Gastroesophageal sphincter (tissue), 4 donors: ENCODE measurements around the gene DOCK2. TPM values are rescaled to one million over a fixed set of nuclear protein-coding genes. Genes with fewer than 3 reads are reported as not detected.

Experiments
- ATAC-seq: fragments of 150-250 bp; one replicate; pipeline ENCODE4 v1.9.1; 2016; ENCODE audit warnings: mild to moderate bottlenecking, moderate library complexity
- H3K27ac ChIP-seq, 4 donors: fragments of 200-600 bp; sonication (generic) in 3 of 4; 1 replicate in 3 of 4; 2 replicates in 1 of 4; pipeline ENCODE4 v1.5.1; 2016 to 2019
- H3K27me3 ChIP-seq: fragments of 200-600 bp; sonication (generic); one replicate; pipeline ENCODE4 v1.5.1; 2019
- H3K36me3 ChIP-seq, 2 donors: fragments of 200-600 bp; sonication (generic); one replicate each; pipeline ENCODE4 v1.5.1; 2019; ENCODE audit warnings: control low read depth in 1 of 2
- H3K4me1 ChIP-seq, 3 donors: fragments of 200-600 bp; sonication (generic); 1 replicate in 2 of 3; 2 replicates in 1 of 3; pipeline ENCODE4 v1.5.1; 2016 to 2019; ENCODE audit warnings: control low read depth in 2 of 3
- H3K4me3 ChIP-seq, 2 donors: fragments of 200-600 bp; sonication (generic); one replicate each; pipeline ENCODE4 v1.5.1; 2019; ENCODE audit warnings: mild to moderate bottlenecking in 1 of 2, moderate library complexity in 1 of 2
- H3K9me3 ChIP-seq, 3 donors: fragments of 200-600 bp; sonication (generic); one replicate each; pipeline ENCODE4 v1.5.1; 2017 to 2019; ENCODE audit warnings: control low read depth in 2 of 3
- CTCF ChIP-seq, 4 experiments: fragments of 200-600 bp in 2 of 4; fragments of 450-650 bp in 2 of 4; sonication (generic) in 1 of 4; IDR thresholded peaks; one replicate each; pipeline ENCODE4 v1.5.1; 2017 to 2019; ENCODE audit warnings: antibody characterized with exemption in 4 of 4, mild to moderate bottlenecking in 2 of 4, moderate library complexity in 2 of 4
- EP300 ChIP-seq: sonication (generic); formaldehyde crosslinking; IDR thresholded peaks from one replicate; pipeline ENCODE4 v1.6.1; 2017; ENCODE audit warnings: antibody characterized with exemption, mild to moderate bottlenecking
- POLR2A ChIP-seq, 2 donors: fragments of 450-650 bp; IDR thresholded peaks; one replicate each; pipeline ENCODE4 v1.6.1; 2017; ENCODE audit warnings: antibody characterized with exemption in 2 of 2, mild to moderate bottlenecking in 2 of 2, moderate library complexity in 1 of 2
- POLR2AphosphoS5 ChIP-seq: sonication (generic); formaldehyde crosslinking; IDR thresholded peaks from one replicate; pipeline ENCODE4 v1.6.1; 2017; ENCODE audit warnings: antibody characterized with exemption
- WGBS, 2 donors: methylation state at CpG; one replicate each; pipeline ENCODE4 v1.1.5; 2018; ENCODE audit warnings: low coverage in 1 of 2; 5-methylcytosine and 5-hydroxymethylcytosine counted together
- small RNA-seq, 4 donors: library from RNA; depleted of rRNA; stranded (forward); fragments of <200 nt; gene quantifications; one replicate each; pipeline ENCODE3, GENCODE V24; 2016
- total RNA-seq, 4 donors: library from RNA; depleted of rRNA; stranded (reverse); fragments of >200 nt; gene quantifications; one replicate each; pipeline ENCODE4 v1.1.0, GENCODE V29; 2016

DOCK2 gene
- total RNA-seq, 4 donors from 2014 or later, result 9.3 to 20.6 (median 11.8) TPM

GRCh38 chr5:170126626-170127025, 489.6 kb downstream of the DOCK2 start:
- 83 to 95% methylated on average over 1 of the region's 1 CpG for WGBS, 2 donors
- H3K27me3 ChIP-seq, result no peaks in the 10 kb centered on the region
- H3K9me3 ChIP-seq, result peaks cover 0 to 41% (median 2%) of the 10 kb centered on the region in 3 donors
- TF ChIP-seq EP300, result no peak
- H3K4me3 ChIP-seq, result no peak overlapping the region
- H3K27ac ChIP-seq, result no peak overlapping the region
- H3K4me1 ChIP-seq, result no peaks in the 10 kb centered on the region
- ATAC-seq, result no peak
- H3K36me3 ChIP-seq, result no peaks in the 10 kb centered on the region

DNA sequence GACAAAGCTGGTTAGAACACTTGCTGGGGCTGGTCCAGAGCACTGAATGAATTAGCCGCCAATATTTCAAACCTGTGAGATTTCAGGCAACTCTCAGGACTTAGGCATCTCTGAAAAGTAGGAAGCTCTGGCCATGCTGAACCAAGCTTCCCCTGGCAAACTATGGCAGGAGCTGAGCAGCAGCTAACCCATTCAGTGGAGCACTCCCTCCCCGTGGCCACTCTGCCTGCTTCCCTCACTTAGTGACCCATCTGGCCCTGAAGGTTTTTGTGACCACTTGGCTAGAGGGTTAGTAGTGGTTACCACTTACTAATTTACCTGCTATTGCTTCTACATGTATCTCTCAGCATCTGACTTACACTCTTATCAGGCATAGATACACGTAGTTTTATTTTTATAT, 494.2 kb downstream of the DOCK2 start:
- Histone ChIP-seq H3K27me3 (peaks cover 8% of the 10 kb centered on the region), H3K9me3 (peaks cover 0 to 23% (median 0%) of the 10 kb centered on the region in 3 donors), H3K4me1 (no peaks in the 10 kb centered on the region), H3K27ac (no peak overlapping the region), H3K36me3 (no peaks in the 10 kb centered on the region), H3K4me3 (no peak overlapping the region)
- WGBS, 2 donors, result 74 to 76% methylated on average over 3 of the region's 3 CpGs
- no peak for TF ChIP-seq POLR2A (IDR thresholded peaks at IDR 0.05)
- TF ChIP-seq EP300, result no peak
- no peak for TF ChIP-seq CTCF (IDR thresholded peaks at IDR 0.05)
- no peak for TF ChIP-seq POLR2AphosphoS5
- no peak for ATAC-seq

GRCh38 chr5:170132269-170132975, 495.3 kb downstream of the DOCK2 start:
- H3K27me3 ChIP-seq, result peaks cover 8% of the 10 kb centered on the region
- ATAC-seq, result no peak
- H3K36me3 ChIP-seq, result no peaks in the 10 kb centered on the region
- no peak overlapping the region for H3K27ac ChIP-seq
- TF ChIP-seq POLR2A (IDR thresholded peaks at IDR 0.05) (no peak), POLR2AphosphoS5 (no peak), CTCF (IDR thresholded peaks at IDR 0.05) (no peak), EP300 (no peak)
- peaks cover 0 to 12% (median 0%) of the 10 kb centered on the region in 3 donors for H3K9me3 ChIP-seq
- no peaks in the 10 kb centered on the region for H3K4me1 ChIP-seq
- WGBS, 2 donors, result 60 to 71% methylated on average over 2 to 4 of the region's 4 CpGs
- no peak overlapping the region for H3K4me3 ChIP-seq

Small RNA genes lying within 50 kb of the gene (small RNA-seq; reads per million reads assigned to genes)
- gene MIR378E, result 0 reads per million in 4 donors

Other genes starting within 250 kb of the DOCK2 start
- gene SPDL1, start 53.5 kb upstream of the DOCK2 start, total RNA-seq, result 10 to 100 TPM in 1 of 4 donors, 1 to 10 TPM in 3; 5.7 to 10.1 (median 6.7) TPM